NCI-H1105 (cell line): Measurements from ENCODE around the gene KRT17.

Experiments used
- DNase-seq: peaks from one replicate; lab custom pipeline; 2025; lab: John Stamatoyannopoulos, UW

Gene KRT17

DNA sequence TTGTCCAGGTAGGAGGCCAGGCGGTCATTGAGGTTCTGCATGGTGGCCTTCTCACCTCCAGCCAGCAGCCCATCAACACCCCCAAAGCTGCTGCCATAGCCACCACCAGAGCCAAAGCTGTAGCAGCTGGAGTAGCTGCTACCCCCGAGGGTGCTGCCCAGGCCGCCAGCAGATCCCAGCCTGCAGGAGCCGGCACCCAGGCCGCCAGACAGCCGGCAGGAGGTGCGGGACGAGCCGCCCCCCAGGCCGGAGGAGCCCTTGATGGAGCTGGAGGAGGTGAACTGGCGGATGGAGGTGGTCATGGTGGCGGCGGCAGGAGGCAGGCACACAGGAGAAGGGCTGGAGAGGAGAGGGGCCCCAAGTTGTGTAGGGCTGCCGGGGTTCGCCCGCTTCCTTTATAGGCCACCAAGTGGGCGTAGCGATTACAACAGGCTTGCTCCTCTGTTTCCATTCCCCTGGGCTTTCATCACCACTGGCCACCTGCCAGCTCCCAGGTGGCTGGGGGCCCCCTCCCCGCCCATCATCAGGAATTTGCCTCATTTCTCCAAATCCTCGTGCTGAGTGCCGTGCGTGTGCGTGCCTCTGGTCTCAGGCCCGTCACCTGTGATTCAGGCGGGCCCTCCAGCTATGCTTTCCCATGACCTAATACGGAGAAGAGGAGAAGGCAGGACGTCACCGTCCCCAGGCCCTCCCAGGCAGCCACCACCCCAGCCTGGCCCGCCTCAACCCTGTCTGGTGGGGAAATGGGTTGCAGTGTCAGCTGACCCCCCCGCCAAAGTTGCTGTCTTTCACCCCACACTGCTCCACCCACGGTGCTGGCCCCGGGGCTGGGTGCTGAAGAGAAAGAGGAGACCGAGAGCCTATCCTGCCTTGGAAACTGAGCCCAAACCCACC lies at the start of gene KRT17:
TSS of gene KRT17 (minus strand) at position 368 of the 894 bp plus-strand sequence. CDS start at position 302, 66 bp downstream.
- no peak for DNase-seq

DNA sequence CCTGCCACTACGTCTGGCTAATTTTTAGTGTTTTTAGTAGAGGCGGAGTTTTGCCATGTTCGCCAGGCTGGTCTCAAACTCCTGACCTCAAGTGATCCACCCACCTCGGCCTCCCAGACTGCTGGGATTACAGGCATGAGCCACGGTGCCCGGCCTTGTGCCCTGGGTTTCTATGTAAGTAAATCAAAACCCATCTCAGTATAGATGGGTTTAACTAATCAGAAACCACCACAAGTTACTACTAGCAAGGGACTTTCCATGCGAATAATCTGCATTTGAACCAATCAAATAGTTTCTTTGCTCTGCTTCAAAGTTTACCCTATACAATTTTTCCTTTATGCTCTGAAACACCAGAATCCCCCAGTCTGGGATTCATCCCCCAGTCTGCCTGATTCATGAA lies 47.8 kb upstream of the KRT17 start:
- DNase-seq, result no peak

DNA sequence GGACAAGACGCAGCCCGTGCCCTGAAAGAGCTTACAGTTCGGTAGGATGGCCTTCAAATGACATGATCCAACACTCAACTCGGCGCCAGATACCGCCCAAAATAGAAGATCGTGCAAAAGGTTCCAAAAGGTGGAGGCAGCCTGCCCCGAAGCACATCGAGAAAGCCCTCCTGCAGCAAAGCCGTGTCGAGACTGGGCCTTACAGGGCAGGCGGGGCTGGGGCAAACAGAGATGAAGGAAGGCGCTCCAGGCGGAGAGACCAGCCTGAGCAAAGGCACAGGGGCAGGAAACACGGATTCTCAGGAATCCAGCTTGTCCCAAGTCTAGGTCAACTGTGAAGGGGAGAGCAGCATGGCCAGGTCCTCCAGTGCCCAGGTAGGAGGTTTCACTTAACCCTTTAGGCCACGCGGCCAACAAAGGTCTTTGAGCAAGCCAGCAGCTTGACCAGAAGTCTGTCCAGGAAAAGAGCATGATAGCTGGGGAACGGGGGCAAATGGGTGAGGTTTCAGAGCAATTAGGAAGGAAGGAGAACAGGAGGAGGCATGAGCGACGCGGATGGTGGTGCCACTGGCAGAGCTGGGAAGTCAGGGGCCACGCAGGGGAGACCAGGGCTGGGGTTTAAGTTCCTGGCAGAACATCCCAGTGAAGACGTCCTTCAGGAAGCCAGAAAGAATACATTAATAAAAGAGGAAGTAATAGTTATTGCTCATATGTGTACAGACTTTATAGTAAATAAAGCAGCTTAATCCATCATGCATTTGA lies 43.1 kb upstream of the KRT17 start:
- no peak for DNase-seq

DNA sequence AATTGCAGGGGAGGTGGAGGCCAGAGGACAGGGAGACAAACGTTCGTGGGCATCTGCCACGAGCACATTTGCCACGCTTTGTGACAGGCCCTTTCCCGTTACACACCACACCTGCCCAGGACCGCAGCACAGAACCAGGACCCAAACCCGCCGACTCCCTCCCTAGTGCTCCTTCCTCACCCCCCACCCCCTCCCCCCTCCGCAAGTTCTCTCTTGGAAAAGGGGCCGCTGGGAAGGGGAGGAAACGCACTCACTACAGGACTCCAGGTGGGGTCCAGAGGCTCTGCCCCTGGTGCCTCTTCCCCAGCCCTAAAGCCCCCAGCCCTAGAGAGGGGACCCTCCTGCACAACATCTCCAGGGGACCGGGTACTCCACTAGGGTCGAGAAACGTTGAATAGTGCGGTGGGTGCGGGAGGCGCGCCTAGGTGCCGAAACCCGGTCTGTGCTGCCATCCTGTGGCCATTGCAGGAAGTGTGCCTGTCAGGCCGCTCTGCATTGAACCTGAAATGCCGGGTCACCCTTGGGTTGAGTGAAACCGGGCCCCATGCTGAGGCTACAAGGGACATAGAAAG lies 42.4 kb upstream of the KRT17 start:
- peak; percentile 55 for DNase-seq

DNA sequence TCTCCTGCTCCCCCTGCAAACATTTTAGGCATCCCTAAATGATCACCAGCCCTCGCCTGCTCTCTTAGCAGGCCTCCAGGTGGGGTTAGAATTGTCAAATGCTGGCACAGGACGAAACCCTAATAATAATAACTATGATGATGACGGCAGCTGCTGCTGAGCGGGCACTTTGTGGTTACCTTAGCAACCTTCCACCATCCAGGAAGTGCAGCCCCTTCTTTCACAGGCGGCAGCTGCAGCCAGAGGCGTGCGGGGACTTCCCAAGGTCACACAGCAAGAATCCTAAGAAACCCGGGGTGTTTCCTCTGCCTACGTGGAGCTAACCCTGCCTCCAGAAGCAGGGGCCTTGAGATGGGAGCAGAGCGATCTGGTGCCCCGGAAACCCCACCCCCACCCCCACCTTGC lies 41.9 kb upstream of the KRT17 start:
- peak; percentile 80 for DNase-seq

DNA sequence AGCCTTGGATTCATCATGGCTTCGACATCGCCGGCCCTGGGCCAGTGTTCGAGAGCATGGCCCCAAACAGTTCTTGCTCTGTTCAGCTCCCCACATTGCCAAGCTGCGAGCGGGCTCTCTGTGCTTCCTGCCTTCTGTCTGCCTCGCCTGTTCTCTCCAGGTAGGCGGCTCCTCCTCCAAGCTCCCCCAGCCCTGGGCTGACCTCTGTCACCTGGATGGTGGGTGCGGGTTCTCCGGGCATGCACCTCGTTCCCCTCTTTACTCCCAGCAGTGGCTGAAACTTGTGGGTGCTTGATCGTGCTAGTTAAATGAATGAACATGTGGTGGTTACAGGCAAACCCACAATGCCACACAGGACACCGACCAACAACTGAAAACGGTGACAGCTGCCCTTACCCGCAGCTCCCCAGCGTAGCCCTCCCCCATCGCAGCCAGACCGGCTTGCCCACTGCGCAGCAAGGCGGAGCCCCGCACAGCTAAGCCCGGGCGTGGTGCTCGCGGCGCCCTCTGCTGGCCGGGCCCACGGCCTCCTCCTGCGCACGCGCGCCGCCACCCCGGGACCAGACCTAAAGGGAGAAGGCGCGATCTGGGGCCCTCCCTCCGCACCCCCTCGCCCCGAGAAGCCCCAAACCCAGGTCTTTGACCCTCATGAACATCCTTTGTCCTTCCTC lies 41.3 kb upstream of the KRT17 start:
- peak; percentile 74 for DNase-seq

DNA sequence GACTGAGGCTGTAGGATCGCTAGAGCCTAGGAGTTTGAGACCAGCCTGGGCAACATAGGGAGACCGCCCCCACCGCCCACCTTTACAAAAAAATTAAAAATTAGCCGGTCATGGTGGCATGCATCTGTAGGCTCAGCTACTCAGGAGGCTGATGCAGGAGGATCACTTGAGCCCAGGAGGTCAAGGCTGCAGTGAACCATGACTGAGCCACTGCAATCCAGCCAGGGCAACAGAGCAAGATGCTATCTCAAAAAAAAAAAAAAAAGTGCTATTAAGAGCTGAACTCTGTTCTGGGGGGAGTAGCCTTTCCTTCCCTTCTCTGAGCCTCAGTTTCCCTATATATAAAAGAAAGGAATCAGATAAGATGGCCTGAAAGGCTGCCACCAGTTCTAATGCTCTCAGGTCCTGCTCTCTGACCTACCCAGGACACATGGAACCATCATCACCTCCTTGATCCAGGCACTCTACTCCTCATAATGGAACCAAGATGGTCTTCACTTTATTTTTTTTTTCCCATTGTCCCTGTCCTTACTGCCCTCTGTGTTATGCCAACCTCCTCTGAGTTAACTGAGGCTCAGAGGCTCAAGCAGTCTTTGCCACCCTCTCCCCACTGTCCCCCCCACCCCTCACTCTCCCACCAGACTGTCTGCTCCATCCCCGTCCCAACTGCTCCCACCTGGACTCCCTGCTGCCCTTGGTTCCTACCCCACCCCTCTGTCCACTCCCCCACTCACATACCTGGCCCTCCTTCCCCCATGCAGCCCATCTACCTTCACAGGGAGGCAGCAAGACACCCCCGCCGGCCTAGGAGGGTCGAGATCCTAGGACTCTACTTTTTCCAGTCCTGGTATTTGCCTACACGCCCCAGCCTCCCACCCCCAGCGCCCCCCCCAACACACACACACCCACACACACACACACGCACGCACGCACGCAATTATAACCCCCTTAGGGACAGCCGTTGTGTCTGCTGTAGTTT lies 40.5 kb upstream of the KRT17 start:
- DNase-seq, result no peak

DNA sequence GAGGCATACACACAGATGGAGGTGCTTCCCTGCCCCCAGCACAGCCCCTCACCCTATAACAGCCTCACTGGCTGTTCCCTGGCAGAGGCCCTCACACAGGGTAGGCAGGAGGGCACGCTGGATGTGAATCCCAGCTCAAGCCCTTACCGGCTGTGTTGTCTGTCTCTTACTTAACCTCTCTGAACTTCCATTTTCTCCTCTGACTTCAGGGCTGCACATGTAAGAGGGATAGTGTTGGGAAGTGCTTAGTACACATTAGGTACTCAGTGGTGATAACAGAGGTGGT lies 39.7 kb upstream of the KRT17 start:
- DNase-seq, result no peak

DNA sequence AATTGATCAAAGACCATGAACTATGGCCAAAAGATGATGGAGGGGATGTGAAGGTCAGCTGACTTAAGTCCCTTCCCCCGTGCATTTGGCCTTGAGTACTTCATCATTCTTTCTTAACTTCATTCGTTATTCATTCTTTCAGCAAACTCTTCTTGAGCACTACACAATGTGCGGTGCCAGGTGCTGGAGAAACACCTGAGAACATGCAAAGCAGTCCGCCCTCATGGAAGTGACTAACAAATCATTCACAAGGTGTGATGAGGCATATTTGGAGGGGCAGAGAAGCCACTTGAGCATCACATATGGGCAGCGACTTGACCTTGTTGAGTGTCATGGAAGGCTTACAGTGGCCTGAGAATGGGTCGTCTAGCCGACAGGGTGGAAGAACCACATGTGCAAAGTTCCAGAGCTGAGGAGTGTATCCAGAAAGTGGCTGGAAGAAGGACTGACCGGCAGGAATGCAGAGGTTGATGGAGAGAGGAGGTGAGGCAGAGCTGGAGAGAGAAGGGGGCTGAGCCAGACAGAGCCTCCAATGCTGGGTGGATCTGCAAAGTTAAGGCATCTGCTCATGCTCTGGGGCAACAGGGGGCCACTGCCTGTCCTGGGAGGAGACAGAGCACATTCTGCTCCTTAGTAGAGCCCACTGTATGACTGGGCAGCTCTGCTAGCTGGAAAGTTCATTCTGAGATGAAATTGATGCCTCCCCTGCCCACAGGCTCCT lies 39.2 kb upstream of the KRT17 start:
- DNase-seq, result no peak

DNA sequence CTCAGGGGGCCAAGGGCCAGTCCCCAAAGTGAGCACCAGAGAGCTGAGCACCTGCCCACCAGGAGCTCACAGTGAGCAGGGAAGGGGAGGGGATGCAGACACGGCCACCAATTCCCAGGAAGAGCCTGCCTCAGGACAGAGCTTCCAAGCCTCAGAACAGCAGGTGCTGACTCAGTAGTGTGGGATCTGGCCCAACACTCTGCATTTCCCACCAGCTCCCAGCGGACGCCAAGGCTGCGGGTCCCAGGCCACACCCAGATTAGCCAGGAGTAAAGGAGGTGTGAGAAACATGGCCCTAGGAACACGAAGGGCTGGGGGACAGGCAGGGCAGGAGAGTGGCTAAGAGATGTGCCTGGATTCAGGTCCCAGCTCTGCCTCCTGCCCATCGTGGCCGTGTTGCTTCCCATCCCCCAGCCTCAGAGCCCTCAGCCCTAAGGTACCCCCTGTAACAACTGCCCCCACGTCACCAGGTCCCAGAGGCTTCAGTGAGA lies 35.9 kb upstream of the KRT17 start:
- DNase-seq, result no peak

DNA sequence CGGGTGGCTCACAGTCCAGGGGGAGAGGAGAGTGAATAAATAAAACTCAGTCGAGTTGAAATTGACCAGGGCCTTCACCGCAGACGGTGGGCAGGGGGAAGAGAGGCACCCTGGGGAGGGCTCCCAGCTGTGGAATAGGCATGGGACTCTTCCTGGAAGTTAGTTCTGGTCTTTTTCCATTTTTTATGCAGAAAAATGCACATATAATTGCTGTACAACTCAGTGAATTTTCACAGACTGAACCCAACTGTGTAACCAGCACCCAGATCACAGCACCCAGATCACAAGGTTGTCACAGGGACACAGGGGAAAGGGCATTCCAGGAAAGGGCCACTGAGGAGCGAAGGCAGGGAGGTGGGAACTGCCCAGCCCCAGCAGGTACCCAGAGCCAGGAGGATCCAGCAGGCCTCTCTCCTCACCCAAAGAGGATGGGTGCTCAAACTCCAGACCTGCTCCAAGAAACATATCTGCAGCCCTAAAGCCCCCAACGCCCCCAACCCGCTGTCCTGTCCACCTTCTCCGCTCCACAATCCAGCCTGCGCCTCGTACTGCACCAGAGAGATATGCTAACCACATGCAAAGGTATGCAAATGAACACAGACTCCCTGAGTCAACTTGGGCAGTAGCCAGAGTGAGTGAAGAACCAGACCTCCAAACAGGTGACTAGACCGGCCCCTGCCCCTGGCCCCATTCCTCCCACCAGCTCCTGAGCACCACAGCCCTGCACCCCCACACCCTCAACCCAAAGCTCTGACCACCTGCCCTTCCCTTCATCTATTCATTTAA lies 35.2 kb upstream of the KRT17 start:
- no peak for DNase-seq

DNA sequence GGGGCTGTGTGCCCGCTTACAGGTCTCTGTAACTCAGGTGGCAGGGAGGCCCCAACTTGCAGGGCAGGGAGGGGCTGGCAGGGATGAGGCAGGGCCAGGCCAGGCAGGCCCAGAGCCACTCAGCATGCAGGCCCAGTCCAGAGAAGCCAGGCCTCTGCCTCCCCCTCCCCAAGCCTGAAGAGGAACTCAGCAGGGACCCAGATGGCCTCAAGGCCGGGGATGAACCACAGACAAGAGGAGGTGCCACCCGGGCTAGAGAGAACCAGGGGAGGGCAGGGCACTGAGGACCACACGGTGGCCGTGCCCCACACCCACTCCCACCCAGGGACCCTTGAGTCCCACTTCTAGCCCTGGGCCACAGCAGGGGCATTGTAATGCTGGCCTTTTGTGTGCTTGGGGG lies 34.5 kb upstream of the KRT17 start:
- no peak for DNase-seq

DNA sequence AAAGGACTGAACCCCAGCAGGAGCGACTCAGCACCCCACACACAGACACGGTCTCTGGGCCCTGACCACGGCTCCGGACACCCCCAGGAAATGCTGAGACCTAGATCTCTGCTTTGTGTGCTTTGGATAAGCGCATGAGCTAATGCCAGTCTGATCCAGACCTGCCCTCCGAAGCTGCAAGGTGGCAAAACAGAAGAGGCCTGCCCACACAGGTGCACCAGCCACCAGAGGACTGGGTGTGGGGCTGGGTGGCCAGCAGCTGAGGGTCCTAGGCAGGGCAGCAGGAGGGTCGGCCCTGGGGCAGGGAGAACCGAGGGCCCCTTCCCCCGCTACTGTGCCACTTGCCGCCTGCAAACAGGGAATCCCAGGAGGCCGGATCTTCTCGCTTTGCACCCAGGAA lies 33.6 kb upstream of the KRT17 start:
- no peak for DNase-seq

DNA sequence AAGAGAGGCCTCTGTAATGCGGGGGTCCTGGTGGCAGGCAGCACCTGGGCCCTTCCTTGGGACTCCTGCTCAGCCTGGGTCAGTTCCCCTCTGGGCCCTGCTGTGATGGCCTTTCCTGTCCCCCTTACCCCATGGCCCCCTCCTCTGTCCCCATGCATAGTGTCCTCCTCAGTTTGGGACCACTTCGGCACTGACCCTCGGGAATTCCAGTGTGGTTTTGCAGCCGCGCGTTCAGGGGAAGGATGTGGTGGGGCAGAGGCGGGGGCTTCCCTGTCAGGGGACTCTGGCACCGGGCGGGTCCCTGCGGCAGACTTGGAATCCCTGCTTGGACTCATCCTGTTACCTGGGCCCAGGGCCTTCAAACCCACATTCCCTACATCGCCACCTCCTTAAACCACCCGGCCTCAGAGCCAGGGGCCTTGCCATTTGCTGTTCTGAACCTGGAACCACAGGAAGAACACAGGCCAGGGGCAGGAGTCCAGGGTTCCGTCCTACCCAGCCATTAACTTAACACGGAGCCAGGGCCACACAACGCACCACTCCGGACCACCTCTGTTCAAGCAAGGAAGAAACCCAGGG lies 32.9 kb upstream of the KRT17 start:
- DNase-seq, result no peak

DNA sequence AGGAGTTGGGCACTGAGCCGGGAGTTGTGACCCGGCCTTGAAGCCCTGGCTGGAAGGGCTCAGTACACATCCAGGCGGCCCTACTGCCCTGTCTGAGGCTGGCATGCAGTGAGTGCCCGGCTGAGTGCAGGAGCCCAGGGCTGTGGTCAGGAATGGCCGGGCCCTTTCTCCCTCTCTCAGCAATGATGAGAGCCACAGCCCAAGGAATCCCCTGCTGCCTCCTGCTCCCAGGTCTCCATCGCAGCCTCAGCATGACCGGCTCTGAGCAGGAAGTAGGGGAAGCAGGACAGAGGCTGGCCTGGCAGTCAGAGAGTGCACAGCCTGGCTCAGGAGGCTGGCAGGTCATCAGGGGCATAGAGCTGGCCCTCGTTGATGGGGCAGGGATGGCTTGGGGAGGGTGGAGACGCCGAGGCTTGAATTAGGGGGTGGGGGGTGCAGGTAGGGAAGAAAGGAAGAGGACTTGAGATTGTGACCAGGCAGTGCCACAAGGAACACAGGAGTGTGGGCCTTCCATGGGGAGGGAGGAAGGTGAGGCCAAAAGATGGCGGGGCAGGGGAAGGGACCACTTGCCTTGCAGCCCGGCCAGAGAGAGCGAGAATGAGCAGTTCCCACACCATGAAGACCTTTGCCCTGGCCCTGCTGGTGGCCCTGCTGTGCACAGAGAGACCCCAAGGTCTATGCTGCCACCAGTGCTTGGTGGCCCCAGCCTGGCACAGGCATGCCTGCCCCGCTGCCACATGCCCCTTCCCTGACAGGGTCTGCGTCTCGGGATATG lies 32.1 kb upstream of the KRT17 start:
- DNase-seq, result no peak

DNA sequence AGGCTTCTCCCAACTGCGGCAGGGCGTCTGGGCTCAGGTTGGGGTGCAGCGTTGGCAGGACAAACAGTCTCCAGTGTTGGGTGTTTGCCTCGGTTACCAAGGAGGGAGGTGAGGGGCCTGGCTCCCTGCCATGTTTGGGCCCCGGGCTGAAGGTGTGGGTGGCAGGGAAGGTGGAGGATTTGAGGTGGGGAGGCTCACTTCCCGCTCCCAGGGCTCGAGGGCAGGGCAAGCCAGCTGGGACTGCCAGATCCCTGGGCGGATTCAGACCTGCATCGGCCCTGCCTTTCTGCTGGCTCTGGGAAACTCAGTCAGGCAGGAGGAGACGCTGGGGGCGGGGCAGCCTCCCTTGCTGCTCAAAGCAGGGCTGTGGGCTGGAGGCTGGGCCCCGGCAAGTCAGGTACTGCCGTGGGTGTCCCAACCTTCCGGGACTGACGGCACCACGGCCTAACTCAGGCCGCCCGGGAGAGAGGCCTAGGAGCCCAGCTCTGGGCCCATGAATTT lies 31.3 kb upstream of the KRT17 start:
- peak; percentile 68 for DNase-seq

DNA sequence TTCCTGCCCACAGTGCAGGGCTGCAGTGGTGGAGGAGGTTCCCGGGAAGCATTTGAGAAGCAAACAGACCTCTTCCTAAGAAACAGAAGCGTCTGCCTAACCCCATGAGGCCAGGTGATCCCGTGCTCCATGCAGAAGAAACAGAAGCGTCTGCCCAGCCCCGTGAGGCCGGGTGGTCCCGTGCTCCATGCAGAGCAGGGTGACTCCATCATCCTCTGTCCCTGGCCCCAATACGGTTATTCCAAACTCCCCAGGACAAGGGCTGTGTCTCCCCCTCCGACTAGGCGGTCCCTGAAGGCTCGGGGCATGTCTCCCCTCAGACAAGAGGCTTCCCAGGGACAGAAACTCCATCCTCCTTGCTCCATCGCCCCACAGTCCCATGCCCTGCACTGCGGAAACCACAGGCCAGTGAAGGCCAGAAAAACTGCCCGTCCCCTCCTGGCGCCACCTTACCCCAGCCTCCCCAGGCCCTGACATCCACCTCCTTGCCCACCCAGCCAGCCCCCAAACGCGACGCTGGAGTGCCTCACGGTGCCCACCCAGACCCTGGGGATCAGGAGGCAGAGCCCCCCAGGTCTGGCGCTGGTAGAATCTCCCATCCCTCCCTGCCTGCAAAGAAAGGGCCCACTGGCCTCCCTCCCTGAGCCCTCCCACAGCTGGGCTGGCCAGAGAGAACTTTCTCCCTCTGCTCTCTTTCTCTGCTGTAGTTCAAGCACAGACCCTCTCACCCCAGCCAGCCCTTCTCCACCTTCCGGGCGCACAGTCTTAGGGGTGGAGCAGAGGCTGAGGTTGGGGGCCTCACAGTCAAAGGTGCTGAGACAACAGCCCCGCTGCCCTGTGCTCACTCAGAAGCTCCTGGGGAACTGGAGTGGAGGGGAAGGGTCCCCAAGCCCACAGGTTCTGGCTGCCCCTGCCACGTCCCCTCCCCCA lies 30.6 kb upstream of the KRT17 start:
- no peak for DNase-seq
